ENCODE measurements around the gene PCYOX1L.

PCYOX1L gene

DNA sequence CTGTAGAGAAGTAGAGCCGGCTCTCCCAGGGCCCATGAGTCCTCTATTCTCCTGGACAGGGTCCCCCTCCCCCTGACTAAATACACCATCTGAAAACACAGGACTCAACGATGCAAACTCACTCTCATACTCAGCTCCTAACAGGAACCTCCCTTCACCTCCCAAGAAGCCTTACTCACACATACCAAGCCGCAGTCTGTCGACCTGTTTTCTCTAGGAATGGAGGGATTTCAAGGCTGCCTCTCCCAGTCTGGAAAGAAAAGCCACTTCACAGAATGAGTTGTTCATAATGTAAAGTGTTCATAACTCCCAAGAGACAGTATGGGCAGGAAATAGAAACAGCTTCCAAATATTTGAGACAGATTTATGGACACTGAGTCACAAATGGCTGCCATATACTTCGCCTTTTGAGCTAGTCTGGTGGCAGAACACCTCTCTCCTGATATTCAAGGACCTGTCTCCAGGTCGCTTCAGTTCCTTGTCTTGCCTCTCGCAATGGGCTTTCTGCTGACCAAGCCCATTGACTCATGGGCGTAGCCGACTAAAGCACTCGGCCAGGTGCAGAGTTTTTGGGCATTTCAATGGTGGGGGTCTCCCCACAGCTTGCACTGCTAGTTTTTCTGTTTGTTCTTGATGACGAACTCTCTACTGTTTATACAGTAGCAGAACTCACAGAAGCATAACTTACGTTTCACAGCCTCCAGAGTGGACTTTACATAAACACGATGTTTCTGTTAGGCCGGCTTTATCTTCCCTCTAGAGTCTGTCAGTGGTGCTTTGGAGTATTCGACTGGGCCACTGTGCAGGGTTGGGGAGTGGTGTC lies 46.3 kb downstream of the PCYOX1L start:
- TF ChIP-seq, protein P1, sequence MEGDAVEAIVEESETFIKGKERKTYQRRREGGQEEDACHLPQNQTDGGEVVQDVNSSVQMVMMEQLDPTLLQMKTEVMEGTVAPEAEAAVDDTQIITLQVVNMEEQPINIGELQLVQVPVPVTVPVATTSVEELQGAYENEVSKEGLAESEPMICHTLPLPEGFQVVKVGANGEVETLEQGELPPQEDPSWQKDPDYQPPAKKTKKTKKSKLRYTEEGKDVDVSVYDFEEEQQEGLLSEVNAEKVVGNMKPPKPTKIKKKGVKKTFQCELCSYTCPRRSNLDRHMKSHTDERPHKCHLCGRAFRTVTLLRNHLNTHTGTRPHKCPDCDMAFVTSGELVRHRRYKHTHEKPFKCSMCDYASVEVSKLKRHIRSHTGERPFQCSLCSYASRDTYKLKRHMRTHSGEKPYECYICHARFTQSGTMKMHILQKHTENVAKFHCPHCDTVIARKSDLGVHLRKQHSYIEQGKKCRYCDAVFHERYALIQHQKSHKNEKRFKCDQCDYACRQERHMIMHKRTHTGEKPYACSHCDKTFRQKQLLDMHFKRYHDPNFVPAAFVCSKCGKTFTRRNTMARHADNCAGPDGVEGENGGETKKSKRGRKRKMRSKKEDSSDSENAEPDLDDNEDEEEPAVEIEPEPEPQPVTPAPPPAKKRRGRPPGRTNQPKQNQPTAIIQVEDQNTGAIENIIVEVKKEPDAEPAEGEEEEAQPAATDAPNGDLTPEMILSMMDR (IDR thresholded peaks at IDR 0.05; ENCODE audit: low read depth, low read length) = no peak
- H3K4me3 ChIP-seq (ENCODE audit: low read depth, low read length) = peak overlapping the region; percentile 33

DNA sequence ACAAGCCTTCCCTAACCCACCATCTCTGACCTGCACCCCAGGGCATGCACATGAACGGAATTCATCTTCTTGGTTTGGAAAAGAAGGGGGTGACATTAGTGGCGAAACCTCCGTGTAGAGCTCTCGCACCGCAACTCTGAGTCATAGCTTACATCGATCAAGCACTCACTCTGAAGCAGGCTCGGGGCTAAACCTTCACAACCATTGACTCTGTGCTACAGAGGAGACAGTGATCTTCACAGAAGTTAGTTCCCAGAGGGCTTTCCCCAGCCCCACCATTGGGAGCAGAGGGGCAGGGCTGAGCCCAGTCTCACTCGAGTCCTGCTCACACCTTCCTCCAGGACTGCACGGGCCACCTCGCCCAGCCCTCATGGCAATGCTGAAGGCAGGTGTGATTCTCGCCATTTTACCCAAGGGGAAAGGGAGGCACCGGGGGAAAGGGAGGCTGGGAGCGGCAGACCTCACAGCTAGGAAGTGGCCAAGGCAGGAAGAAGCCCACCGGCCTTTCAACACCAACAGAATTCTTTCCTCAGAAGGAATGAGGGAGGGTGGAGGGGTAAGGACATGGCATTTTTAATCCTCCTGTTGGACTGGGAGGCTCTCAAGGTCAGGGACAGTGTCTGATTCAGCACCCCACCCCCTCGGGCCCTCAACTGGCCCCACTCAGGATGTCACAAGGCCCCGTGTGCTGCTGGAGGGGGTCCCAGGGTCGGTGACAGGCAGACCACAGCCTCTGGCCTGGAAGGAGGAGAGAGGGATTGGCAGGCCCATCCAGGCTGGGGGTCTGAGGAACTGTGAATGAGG lies 47.1 kb downstream of the PCYOX1L start:
- peak overlapping the region; percentile 33 for H3K4me3 ChIP-seq (ENCODE audit: low read depth, low read length)
- TF ChIP-seq, protein P1 (IDR thresholded peaks at IDR 0.05; ENCODE audit: low read depth, low read length) = no peak

DNA sequence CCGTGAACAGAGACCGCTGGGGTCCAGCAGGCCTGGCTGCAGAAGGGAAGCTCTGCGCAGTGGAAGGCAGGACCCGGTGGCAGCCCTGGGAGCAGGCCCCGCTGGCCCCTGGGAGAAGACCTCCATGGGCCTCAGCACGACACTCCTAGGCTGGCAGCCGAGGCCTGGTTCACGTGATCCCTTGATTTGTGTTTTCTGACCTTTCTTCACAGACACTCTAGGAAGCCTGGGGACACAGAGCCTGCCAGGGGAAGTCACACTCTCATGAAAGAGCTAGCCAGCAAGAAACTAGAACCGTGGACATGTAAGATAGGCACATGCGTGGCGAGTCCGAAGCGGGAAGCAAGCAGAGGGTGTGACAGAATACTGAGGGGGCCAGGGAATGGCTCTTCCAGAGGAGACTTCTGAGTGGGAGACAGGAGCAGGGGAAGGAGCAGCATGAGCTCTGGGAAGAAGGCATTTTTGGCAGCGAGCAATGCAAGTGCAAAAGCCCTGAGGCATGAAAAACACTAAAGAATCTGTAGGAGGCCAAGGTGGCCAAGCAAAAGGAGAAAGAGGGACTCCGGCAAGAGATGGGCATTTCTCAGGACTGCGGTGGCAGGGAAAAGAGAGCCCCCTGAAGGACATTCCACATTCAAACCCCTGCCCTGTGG lies 47.8 kb downstream of the PCYOX1L start:
- peak overlapping the region; percentile 95; the same call in 1 of the 2 replicates for H3K4me3 ChIP-seq (ENCODE audit: low read depth, low read length)
- TF ChIP-seq, protein P1 (IDR thresholded peaks at IDR 0.05; ENCODE audit: low read depth, low read length) = no peak

DNA sequence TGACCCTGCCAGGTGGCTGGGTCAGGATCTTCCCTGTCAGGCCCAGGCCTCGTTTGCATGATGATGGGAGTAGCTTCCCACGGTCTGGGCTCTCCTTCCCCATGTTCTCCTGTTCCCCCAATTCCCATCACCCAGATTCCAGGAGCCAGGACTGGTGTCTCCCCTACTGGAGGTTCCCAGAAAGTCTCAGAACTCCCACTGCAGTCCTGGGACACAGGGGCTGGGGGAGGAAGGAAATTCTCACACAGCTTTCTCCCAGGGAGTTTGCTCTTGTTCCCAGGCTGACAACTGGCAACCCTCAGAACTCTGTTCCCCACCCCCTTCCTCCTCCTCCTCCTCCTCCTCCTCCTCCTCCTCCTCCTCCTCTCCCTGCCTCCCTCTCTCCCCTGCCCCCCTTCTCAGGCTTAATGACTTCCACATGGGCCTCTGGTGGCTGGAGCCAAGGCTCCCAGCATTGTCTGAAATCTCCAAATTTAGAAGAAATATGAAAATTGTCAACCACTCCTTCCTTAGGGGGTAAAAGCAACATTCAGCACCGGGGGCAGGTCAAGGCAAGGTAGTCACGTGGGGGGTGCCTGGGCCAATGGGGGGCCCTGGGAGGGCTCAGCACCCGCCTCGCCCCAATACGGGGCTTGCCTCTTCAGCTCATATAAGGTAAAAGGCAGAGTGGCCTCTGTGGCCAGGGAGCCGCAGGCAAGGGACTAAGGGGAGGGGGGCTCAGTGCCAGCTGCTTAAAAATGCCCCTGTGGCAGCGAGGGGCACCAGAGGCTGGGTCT lies 48.5 kb downstream of the PCYOX1L start:
- H3K4me3 ChIP-seq (ENCODE audit: low read depth, low read length) = peak overlapping the region; percentile 95
- TF ChIP-seq, protein P1 (IDR thresholded peaks at IDR 0.05; ENCODE audit: low read depth, low read length) = no peak

DNA sequence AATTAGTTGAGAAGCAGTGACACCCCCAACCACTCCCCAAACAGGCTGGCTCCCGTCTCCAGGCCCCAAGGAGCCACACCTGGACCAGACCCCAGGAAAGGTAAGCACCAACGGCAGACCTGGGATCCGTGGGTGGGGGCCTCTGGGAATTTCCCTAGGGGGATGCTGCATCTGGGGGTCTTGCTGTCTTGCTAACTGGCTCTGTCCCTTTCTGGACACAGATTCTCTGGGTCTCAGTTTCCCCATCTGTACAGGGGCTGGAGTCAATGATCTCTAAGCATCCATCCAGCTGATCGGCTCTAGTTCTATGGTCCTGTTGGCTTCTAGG lies 49.1 kb downstream of the PCYOX1L start:
- peak overlapping the region; percentile 95 for H3K4me3 ChIP-seq (ENCODE audit: low read depth, low read length)
- TF ChIP-seq, protein P1 (IDR thresholded peaks at IDR 0.05; ENCODE audit: low read depth, low read length) = no peak

DNA sequence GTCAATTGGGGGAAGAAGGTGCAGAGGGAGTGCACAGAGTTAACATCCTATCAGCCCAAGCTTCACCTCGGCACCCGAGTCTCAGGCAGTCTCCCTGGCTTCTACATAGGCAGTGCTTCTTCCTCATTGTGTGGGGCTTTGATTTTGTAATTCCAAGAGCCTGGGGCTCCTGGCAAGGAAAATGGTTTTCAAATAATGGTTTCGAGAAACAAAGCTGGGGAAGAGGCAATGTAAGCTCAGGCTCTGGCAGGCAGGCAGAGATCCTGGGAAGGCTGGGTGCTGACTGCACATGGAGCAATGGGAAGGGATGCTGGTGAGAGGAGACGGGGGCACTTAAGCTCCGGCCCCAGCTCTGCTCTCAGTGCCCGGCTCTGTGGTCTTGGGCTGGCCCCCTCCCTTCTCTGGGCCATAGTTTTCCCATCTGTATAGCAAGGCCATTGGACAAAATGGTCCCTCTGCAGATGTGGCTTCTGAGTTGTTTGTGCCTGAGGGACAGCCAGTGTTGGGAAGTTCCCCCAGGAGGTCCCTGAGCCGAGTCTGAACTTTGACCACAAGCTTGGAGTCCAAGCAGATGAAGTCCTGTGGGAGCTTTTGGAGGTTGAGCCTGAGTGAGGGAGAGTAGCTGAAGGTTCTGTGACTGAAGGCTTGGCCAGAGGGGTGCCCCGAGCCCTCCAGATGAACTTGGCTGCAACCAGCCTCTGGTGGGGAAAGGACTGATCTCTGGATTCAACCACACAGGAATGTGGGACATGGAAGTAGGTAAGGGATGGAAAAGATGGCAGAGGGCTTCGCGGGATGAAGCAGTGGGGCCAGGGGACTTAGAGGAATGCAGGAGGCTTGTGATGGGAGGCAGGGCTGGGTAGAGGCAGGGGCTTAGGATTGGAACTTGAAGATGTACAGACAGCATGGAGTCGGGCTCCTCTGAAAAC lies 49.7 kb downstream of the PCYOX1L start:
- peak overlapping the region; percentile 95 for H3K4me3 ChIP-seq (ENCODE audit: low read depth, low read length)
- TF ChIP-seq, protein P1 (IDR thresholded peaks at IDR 0.05; ENCODE audit: low read depth, low read length) = no peak
